ENCODE measurements around the gene PHETA1. TPM values are rescaled to one million over a fixed set of nuclear protein-coding genes. Genes with fewer than 3 reads are reported as not detected.

The PHETA1 gene
- total and polyA plus RNA-seq, 10 of the 15 experiments (the other 5 are each of a cell fraction or from before 2014, with no cell fraction given), result 0.02 to 1.3 (median 0.51) TPM; not detected in 1

DNA sequence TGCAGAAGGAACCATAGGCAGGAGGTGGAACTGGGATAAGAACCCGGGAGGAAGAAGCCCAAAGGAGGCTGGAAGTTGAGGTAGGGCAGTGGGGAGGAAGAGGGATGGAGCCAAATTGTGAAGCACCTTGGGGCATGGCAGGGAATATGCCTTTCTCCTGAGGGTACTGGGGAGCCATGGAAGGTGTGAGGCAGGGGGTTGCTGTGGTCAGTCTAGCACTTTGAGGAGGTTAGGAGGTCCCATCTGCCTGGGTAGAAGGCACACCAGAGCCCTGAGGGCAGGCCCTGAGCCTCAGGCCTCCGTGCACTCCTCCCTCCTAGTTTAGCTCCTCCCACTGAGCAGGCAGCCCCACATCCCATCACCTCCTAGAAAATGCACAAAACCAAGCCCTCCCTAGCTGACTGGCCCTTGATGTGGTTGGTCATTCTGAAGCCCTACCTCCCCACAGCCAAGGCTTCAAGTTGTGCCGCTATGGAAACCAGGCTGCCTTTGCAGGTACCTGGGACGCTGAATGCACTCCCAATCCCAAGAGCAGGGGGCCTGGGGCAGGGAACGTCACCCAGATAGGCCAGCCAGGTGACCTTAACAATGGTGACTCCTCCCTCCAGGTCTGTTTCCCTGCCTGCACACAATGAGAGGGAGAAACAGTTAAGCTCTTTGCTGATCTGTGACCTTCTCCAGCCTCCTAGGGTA, 15.1 kb downstream of the PHETA1 start:
- no peak overlapping the region for H3K4me2 ChIP-seq (ENCODE audit: control insufficient read depth, insufficient read depth)
- no peaks in the 10 kb centered on the region for H4K20me1 ChIP-seq (ENCODE audit: control insufficient read depth, insufficient read depth)
- ChIA-PET CTCF (no interaction called here), RAD21 (ENCODE audit: unreplicated experiment) (no interaction called here), POLR2A (no interaction called here), SMC1A (ENCODE audit: uncharacterized antibody, unreplicated experiment) (no interaction called here)
- ATAC-seq, result no peak
- no peaks in the 10 kb centered on the region; the same call in 1 of the 3 replicates for H3K9me3 ChIP-seq (replicated peaks; ENCODE audit: control insufficient read depth, insufficient read depth, low read length)
- H3K9ac ChIP-seq (ENCODE audit: control insufficient read depth, insufficient read depth, low read length), result no peak overlapping the region
- no peak for FAIRE-seq
- DNase-seq (ENCODE audit: low read depth, low spot score), result no peak
- H3K36me3 ChIP-seq (ENCODE audit: control insufficient read depth in 2 of 2, insufficient read depth in 2 of 2, low read length in 1 of 2), result no peaks in the 10 kb centered on the region
- H3K27me3 ChIP-seq (replicated peaks in 1 of 2; ENCODE audit: control insufficient read depth in 2 of 2, insufficient read depth in 2 of 2, low read length in 1 of 2), result no peaks in the 10 kb centered on the region
- no peak overlapping the region for H2AFZ ChIP-seq (ENCODE audit: control insufficient read depth, low read depth, low read length)
- no peak overlapping the region for H3K4me3 ChIP-seq
- H3K4me1 ChIP-seq (ENCODE audit: control insufficient read depth, insufficient read depth, low read length), result peaks cover 7% of the 10 kb centered on the region
- no peaks in the 10 kb centered on the region for H3K79me2 ChIP-seq (ENCODE audit: control insufficient read depth, insufficient read depth, low read length)
- in situ Hi-C loops (cut with MboI) (no loop called here), intact Hi-C loops (cut with micrococcal nuclease; ENCODE audit: unreplicated experiment) (no loop called here)
- TF ChIP-seq RCOR1 (conservative IDR thresholded peaks at IDR 0.05; ENCODE audit: low read depth, low read length) (no peak), IKZF1 (conservative IDR thresholded peaks at IDR 0.05) (no peak), FOXK2 (IDR thresholded peaks at IDR 0.05) (no peak), WRNIP1 (IDR thresholded peaks at IDR 0.05; ENCODE audit: borderline replicate concordance, low read depth, low read length) (no peak), NBN (IDR thresholded peaks at IDR 0.05) (no peak), MXI1 (IDR thresholded peaks at IDR 0.05; ENCODE audit: low read depth, low read length) (no peak), SUZ12 (IDR thresholded peaks at IDR 0.05; ENCODE audit: unreplicated experiment) (no peak), JUNB (IDR thresholded peaks at IDR 0.05) (no peak)
- TF ChIP-seq, protein P1, sequence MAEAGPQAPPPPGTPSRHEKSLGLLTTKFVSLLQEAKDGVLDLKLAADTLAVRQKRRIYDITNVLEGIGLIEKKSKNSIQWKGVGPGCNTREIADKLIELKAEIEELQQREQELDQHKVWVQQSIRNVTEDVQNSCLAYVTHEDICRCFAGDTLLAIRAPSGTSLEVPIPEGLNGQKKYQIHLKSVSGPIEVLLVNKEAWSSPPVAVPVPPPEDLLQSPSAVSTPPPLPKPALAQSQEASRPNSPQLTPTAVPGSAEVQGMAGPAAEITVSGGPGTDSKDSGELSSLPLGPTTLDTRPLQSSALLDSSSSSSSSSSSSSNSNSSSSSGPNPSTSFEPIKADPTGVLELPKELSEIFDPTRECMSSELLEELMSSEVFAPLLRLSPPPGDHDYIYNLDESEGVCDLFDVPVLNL (IDR thresholded peaks at IDR 0.05; ENCODE audit: low read depth, low read length), result no peak
- no peak overlapping the region for H3K27ac ChIP-seq (ENCODE audit: control insufficient read depth, insufficient read depth)
- no TSS peak for BruUV-seq (replicated peaks)
- 81% methylated on average over 5 of the region's 5 CpGs for WGBS (ENCODE audit: insufficient coverage, insufficient replicate concordance, low lambda C conversion rate, missing lambda C conversion rate)

All from GM12878 (cell line).